Sigmoid colon (tissue), 7 donors: ENCODE results near the gene DENND5B. TPM values are rescaled to one million over a fixed set of nuclear protein-coding genes. Genes with fewer than 3 reads are reported as not detected.
A peak's percentile ranks its signal among the peaks of the same experiment; 100 is the strongest.

Experiments
- DNase-seq: peaks from one replicate; pipeline ENCODE4 v3.0.0-alpha.2; 2019
- H3K27ac ChIP-seq, 4 donors: fragments of 200-600 bp; sonication (generic); one replicate each; pipeline ENCODE4 v1.5.1; 2016 to 2019; ENCODE audit warnings: mild to moderate bottlenecking in 1 of 4
- H3K27me3 ChIP-seq, 3 donors: fragments of 200-600 bp; sonication (generic); one replicate each; pipeline ENCODE4 v1.5.1; 2019; ENCODE audit warnings: mild to moderate bottlenecking in 1 of 3
- H3K36me3 ChIP-seq, 4 donors: fragments of 200-600 bp; sonication (generic); one replicate each; pipeline ENCODE4 v1.5.1; 2016 to 2019
- H3K4me1 ChIP-seq, 4 donors: fragments of 200-600 bp; sonication (generic); one replicate each; pipeline ENCODE4 v1.5.1; 2017 to 2019
- H3K4me3 ChIP-seq, 4 donors: fragments of 200-600 bp; sonication (generic); one replicate each; pipeline ENCODE4 v1.5.1; 2017 to 2019; ENCODE audit warnings: mild to moderate bottlenecking in 2 of 4, moderate library complexity in 1 of 4
- H3K9me3 ChIP-seq, 4 donors: fragments of 200-600 bp in 3 of 4; sonication (generic) in 3 of 4; one replicate each; pipeline versions ENCODE4 v1.5.1 to v1.6.1; 2013 to 2019
- CTCF ChIP-seq, 4 experiments: fragments of 450-650 bp in 3 of 4; fragments of 200-600 bp in 1 of 4; IDR thresholded peaks; one replicate each; pipeline ENCODE4 v1.5.1; 2016 to 2019; ENCODE audit warnings: antibody characterized with exemption in 4 of 4, mild to moderate bottlenecking in 3 of 4, moderate library complexity in 2 of 4
- EP300 ChIP-seq, 4 donors: sonication (generic); formaldehyde crosslinking; IDR thresholded peaks; one replicate each; pipeline ENCODE4 v1.6.1; 2017; ENCODE audit warnings: antibody characterized with exemption in 4 of 4
- POLR2A ChIP-seq, 2 donors: fragments of 450-650 bp; IDR thresholded peaks; one replicate each; pipeline ENCODE4 v1.6.1; 2016; ENCODE audit warnings: antibody characterized with exemption in 2 of 2, mild to moderate bottlenecking in 2 of 2, moderate library complexity in 2 of 2
- POLR2AphosphoS5 ChIP-seq, 4 donors: sonication (generic); formaldehyde crosslinking; IDR thresholded peaks; one replicate each; pipeline ENCODE4 v1.6.1; 2017; ENCODE audit warnings: antibody characterized with exemption in 4 of 4
- WGBS, 2 donors: extraction: QIAGEN DNeasy Blood & Tissue Kit; methylation state at CpG; one replicate each; pipeline ENCODE4 v1.1.7; 2013; 5-methylcytosine and 5-hydroxymethylcytosine counted together
- intact Hi-C: fragments of 100-400 bp; cut with DNase I; formaldehyde crosslinking; loops from one replicate; pipeline ENCODE4 v1.15.1; 2023
- polyA plus RNA-seq, 3 donors: library from polyadenylated mRNA; stranded (reverse); fragments of 200-250 nt; gene quantifications; one replicate each; pipeline ENCODE4 v1.2.3, GENCODE V29; 2013
- total RNA-seq, 4 donors: library from RNA; depleted of rRNA; stranded (reverse); fragments of >200 nt; gene quantifications; one replicate each; pipeline ENCODE4 v1.1.0, GENCODE V29; 2016
- donor health status: healthy with polysubstance abuse.
- donor health status: Bipolar disorder and iron deficiency.
- donor health status: healthy.

Gene DENND5B
- total and polyA plus RNA-seq, 7 donors = 2.4 to 34.3 (median 19.5) TPM

GRCh38 chr12:31371256-31371620, 219.7 kb downstream of the DENND5B start:
- intact Hi-C loops = no loop called here
- Histone ChIP-seq H3K27ac (no peak overlapping the region), H3K9me3 (no peaks in the 10 kb centered on the region), H3K27me3 (no peaks in the 10 kb centered on the region), H3K4me1 (peaks cover 0 to 7% (median 3%) of the 10 kb centered on the region in 4 donors), H3K4me3 (no peak overlapping the region), H3K36me3 (no peaks in the 10 kb centered on the region)
- DNase-seq = no peak
- 20 to 81% methylated on average over 2 of the region's 2 CpGs for WGBS, 2 donors
- TF ChIP-seq POLR2AphosphoS5 (IDR thresholded peaks at IDR 0.05) = no peak
- TF ChIP-seq EP300 (IDR thresholded peaks at IDR 0.05) = no peak
- TF ChIP-seq CTCF (IDR thresholded peaks at IDR 0.05) = no peak
- TF ChIP-seq POLR2A (IDR thresholded peaks at IDR 0.05) = no peak

- no peaks in the 10 kb centered on the region for H3K36me3 ChIP-seq
- WGBS, 2 donors = 15 to 52% methylated on average over 10 of the region's 10 CpGs
- H3K4me3 ChIP-seq = peak overlapping the region in 3 of 4 donors; percentile 16 to 30 (median 26)
- intact Hi-C loops = no loop called here
- no peaks in the 10 kb centered on the region for H3K9me3 ChIP-seq
- peaks cover 0 to 7% (median 3%) of the 10 kb centered on the region in 4 donors for H3K4me1 ChIP-seq
- no peak for DNase-seq
- TF ChIP-seq POLR2AphosphoS5 (IDR thresholded peaks at IDR 0.05) = no peak
- TF ChIP-seq POLR2A (IDR thresholded peaks at IDR 0.05) = no peak
- TF ChIP-seq EP300 (IDR thresholded peaks at IDR 0.05) = no peak
- no peak for TF ChIP-seq CTCF (IDR thresholded peaks at IDR 0.05)
- peak overlapping the region in 2 of 4 donors; percentile 5 to 26 for H3K27ac ChIP-seq
- H3K27me3 ChIP-seq = no peaks in the 10 kb centered on the region
Measured at GRCh38 chr12:31370531-31371255, 220.2 kb downstream of the DENND5B start.

- Histone ChIP-seq H3K9me3 (no peaks in the 10 kb centered on the region), H3K4me3 (peak overlapping the region in 3 of 4 donors; percentile 16 to 30 (median 26)), H3K27ac (peak overlapping the region in 2 of 4 donors; percentile 5 to 26), H3K27me3 (no peaks in the 10 kb centered on the region), H3K4me1 (peaks cover 0 to 7% (median 3%) of the 10 kb centered on the region in 4 donors), H3K36me3 (no peaks in the 10 kb centered on the region)
- TF ChIP-seq POLR2A (IDR thresholded peaks at IDR 0.05) (no peak), CTCF (IDR thresholded peaks at IDR 0.05) (no peak), EP300 (IDR thresholded peaks at IDR 0.05) (no peak), POLR2AphosphoS5 (IDR thresholded peaks at IDR 0.05) (no peak)
- intact Hi-C loops = no loop called here
- peak; percentile 66 for DNase-seq
- WGBS, 2 donors = 32 to 62% methylated on average over 21 of the region's 21 CpGs
Measured at GRCh38 chr12:31369712-31370521, 221.0 kb downstream of the DENND5B start.

GRCh38 chr12:31368666-31369361, 222.1 kb downstream of the DENND5B start:
- TF ChIP-seq EP300 (IDR thresholded peaks at IDR 0.05) (no peak), POLR2AphosphoS5 (IDR thresholded peaks at IDR 0.05) (no peak), POLR2A (IDR thresholded peaks at IDR 0.05) (no peak), CTCF (IDR thresholded peaks at IDR 0.05) (no peak)
- intact Hi-C loops = no loop called here
- WGBS, 2 donors = 44 to 55% methylated on average over 8 of the region's 8 CpGs
- DNase-seq = no peak
- no peak overlapping the region for H3K4me3 ChIP-seq
- no peaks in the 10 kb centered on the region for H3K9me3 ChIP-seq
- H3K36me3 ChIP-seq = no peaks in the 10 kb centered on the region
- H3K4me1 ChIP-seq = peaks cover 0 to 7% (median 3%) of the 10 kb centered on the region in 4 donors
- H3K27ac ChIP-seq = no peak overlapping the region
- H3K27me3 ChIP-seq = no peaks in the 10 kb centered on the region
